GM19468 (cell line): ENCODE measurements around the gene CORO1A.
"Not testable (repeated sequence)": the region's sequence is repeated elsewhere in the genome, so short reads cannot be mapped to it uniquely, and the experiment has no call there.

Experiments used
- ATAC-seq: cut with Tn5 transposase; IDR thresholded peaks from one replicate; pipeline ENCODE4 v1.9.1; 2021; ENCODE audit warnings: mild to moderate bottlenecking, moderate library complexity, moderate number of reproducible peaks; ENCODE audit not compliant: unreplicated experiment; ENCODE audit errors: extremely low read depth

The CORO1A gene

DNA sequence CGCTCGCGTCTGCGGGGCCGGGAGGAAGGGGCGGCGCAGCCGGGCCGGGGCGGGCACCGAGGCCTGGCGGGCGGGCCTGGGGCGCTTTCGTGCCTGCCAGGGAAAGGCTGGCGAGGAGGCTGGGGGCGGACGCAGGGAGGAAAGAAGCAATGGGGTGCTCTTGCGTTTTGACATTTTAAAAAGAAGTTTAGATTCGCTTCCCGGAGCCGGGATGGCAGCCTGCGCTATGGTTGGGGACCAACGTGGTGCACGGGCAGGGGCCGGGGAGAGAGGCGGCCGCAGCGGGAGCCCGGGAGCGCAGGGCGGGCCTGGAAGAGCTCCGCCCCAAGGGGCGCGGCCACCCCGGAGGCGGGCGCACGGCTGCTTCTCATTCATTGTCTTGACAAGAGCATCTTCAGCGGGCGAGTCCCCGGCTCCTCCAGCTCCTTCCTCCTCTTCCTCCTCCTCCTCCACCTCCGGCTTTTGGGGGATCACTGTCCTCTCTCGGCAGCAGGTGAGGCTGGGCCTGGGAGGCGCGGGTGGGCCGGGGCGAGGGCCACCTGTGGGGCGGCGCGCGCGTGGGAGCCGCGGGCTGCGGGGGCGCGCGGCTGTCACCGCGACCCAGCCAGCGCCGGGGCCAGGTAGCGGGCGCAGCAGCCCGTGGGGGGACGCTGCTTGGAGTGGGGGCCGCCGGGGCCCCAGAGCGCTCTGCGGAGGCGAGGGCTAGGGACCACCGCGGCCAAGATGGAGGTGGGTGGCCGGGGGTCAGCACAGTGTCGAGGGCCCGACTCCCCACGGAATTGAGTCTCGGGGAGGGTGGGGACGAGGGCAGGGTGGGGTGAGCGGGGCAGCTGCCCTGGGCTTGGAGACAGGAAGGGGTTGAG, at the start of gene CORO1A:
Gene CORO1A (plus strand): TSS at position 370 of the 863 bp plus-strand sequence. CDS start 1,608 bp downstream, outside the sequence.
- ATAC-seq: no peak

DNA sequence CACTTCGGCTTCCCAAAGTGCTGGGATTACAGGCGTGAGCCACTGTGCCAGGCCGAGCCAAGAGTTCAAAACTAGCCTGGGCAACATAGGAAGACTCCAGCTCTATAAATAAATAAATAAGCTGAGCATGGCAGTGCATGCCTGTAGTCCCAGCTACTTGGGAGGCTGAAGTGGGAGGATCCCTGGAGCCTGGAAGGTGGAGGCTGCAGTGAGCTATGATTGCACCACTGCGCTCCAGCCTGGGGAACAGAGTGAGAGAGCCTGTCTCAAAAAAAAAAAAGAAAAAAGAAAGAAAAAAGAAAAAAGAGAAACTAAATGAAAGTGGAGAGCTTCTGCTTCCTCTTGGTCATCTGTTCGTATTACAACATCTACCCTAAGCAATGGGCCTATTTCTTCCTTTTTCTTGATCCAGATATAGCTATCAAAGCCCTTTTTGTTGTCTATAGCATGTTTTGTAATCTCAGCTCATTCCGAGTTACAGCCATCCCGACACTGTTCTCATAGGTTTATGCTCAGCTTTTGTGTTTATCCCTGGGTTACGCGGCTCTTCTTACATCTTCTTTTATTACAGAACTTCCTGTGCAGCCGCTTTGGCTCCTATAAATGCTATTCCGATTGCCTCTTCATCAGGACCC, 46.3 kb upstream of the CORO1A start:
- no peak for ATAC-seq

DNA sequence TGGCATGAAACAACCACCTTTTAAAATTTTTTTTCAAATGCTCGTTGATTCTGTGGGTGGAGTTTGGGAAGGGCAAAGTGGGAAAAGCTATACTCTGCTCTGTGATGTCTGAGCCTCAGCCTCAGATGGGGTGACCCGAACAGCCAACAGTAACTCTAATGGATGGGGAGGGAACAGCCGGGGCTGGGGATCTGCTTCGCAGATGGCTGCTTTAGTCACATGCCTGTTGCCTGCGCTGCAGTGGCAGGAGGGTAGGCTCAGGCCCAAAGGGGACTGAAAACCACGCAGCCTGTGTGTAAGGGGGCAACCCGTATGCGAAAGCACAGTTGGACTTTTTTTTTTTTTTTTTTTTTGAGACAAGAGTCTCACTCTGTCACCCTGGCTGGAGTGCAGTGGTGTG, 45.5 kb upstream of the CORO1A start:
- ATAC-seq: no peak

DNA sequence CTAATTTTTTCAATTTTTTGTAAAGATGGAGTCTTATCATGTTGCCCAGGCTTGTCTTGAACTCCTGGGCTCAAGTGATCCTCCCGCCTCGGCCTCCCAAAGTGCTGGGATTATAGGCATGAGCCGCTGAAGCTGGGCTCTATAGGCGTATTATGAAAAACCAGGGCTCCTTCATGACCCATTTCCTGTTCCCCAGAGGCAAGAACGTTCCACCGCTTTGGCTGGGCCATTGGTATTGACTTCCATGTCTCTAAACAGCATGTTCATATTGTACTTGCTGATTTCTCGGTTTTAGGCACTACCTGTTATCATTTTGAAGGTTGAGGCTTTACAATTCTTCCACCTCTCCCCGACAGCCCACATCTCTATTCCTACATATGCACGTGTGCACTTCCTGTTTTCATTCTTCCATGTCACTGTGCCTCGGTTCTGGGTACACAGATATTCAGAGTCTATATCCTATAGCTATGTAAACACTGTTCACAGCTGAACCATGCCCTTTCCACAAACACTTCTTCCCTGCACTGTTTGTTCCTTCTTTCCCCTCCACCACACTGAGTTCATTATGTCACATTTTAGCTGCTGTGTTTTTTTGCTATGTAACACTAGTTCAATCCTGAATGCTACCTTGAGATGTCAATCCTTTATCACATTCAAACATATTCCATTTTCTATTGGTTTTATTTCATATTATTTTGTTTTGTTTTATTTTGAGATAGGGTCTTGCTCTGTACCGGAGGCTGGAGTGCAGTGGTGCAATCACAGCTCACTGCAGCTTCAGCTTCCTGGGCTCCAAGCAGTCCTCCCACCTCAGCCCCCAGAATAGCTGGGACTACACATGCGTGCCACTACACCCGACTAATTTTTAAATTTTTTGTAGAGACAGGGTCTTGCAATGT, 43.6 kb upstream of the CORO1A start:
- no peak for ATAC-seq

DNA sequence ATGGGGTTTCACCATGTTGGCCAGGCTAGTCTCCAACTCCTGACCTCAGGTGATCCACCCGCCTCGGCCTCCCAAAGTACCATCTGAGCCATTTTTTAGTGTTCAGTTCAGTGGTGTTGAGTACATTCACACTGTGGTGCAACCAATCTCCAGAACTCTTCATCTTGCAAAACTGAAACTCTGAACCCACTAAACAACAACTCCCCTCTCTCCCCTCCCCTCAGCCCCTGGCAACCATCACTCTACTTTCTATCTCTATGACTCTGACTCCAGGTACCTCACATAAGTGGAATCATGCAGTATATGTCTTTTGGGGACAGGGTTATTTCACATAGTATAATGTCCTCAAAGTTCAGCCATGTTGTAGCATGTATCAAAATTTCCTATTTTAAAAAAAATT, 41.7 kb upstream of the CORO1A start:
- ATAC-seq: no peak

DNA sequence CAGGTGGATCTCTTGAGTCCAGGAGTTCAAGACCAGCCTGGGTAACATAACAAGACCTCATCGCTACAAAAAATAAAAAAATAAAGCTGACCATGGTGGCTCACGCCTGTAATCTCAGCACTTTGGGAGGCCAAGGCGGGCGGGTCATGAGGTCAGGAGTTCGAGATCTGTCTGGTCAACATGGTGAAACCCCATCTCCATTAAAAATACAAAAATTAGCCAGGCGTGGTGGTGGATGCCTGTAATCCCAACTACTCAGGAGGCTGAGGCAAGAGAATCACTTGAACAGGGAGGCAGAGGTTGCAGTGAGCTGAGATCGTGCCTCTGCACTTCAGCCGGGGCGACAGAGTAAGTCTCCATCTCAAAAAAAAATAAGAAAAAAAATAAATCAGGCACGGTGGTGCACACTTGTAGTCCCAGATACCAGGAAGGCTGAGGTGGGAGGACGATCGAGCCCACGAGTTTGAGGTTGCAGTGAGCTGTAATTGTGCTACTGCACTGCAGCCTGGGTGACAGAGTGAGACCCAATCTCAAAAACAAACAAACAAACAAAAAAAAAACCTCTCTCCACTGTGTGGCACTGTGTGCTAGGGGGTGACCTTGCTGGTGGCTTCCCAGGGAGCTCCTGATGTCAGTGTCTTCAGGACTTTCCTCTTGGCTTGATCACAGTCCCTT, 40.6 kb upstream of the CORO1A start:
- no peak for ATAC-seq

DNA sequence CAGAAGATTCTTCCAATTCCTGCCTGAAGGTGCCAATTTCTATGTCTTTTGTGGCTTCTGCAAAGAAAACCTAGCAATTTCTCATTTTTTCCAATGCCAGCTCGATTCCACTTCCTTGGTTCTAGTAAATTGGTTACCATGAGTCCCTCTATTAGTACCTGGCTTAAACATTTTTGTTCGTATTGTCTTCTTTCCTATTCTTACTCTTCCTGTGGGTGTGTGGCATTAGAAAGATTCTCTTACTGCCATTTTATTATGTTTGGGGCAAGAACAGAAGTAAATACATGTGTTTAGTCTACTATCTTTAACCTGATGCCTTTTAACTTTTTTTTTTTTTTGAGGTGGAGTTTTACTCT, 40.1 kb upstream of the CORO1A start:
- ATAC-seq: no peak

DNA sequence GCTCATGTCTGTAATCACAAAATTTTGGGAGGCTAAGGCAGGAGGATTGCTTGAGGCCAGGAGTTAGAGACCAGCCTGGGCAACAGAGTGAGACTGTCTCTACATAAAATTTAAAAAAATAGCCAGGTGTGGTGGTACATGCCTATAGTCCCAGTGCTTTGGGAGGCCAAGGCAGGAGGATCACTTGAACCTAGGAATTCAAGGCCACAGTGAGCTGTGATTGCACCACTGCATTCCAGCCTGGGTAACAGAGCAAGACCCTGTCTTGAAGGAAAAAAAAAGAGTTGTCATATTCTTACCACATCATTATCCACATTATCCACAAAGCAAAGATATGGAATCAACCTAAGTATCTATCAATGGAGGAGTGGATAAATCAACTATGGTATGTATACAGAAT, 39.4 kb upstream of the CORO1A start:
- ATAC-seq: no peak

DNA sequence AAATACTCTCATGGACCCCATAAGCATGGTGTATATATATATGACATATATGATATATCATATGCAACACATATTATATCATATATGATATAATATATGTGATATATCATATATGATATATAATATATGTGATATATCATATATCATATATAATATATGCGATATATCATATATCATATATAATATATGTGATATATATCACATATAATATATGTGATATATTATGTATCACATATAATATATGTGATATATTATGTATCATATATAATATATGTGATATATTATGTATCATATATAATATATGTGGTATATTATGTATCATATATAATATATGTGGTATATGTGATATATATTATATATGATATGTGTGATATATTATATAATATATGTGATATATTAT, 38.5 kb upstream of the CORO1A start:
- ATAC-seq: no peak

DNA sequence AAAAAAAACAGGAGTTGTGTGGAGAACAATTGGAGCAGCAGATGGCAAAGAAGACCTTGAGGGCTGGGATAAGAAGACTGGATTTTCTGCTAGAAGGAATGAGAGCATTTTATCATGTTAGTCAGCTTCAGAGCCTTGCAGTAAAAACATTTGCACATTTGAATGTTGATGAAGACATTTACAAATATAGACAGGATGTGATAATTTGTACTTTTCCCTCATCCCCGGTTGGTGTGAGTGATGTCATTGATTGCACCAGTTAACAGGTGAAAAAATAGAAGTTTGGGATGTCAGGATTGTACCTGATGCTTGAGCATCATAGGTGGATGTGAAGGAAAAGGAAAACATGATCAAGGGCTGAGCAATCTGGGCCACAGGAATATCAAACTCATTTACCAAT, 37.7 kb upstream of the CORO1A start:
- ATAC-seq: no peak

DNA sequence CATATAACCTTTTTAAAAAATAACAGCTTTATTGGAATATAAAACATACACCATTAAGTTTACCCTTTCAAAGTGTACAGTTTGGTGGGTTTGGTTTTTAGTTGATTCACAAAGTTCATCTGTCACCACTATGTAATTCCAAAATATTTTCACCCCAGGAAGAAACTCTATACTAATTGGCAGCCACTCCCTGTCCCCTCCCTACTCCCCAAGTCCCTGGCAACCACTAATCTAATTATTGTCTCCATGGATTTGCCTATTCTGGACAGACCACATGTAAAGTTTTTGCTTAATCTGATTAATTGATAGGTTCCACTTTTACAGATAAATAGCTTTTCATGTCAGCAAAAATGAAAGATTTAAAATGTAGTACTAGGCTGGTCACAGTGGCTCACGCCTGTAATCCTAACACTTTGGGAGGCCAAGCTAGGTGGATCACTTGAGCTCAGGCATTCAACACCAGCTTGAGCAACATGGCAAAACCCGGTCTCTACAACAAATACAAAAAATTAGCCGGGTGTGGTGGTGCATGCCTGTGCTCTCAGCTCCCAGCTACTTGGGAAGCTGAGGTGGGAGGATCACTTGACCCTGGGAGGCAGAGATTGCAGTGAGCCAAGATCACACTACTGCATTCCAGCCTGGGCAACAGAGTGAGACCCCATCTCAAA, 35.4 kb upstream of the CORO1A start:
- ATAC-seq: no peak

DNA sequence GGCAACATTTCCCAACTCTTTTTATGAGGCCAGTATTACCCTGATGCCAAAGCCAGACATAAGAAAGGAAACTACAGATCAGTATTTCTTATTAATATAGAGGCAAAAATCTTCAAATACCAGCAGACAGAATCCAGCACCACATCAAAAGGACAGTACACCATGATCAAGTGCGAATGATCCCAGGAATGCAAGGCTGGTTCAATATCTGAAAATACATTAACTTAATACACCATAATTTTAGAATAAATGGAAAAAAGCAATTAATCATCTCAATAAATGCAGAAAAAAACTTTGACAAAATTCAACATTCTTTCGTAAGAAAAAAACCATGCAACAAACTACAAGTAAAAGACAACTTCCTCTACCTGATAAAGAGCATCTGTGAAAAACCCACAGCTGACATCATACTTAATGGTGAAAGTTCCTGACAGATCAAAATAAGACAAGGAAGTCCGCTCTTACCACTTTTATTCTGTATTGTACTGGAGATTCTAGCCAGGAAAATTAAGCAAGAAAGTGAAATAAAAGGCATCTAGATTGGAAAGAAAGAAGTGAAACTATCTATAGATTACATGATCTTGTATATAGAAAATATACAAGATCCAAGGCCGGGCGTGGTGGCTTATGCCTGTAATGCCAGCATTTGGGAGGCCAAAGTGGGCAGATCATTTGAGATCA, 34.0 kb upstream of the CORO1A start:
- no peak for ATAC-seq

DNA sequence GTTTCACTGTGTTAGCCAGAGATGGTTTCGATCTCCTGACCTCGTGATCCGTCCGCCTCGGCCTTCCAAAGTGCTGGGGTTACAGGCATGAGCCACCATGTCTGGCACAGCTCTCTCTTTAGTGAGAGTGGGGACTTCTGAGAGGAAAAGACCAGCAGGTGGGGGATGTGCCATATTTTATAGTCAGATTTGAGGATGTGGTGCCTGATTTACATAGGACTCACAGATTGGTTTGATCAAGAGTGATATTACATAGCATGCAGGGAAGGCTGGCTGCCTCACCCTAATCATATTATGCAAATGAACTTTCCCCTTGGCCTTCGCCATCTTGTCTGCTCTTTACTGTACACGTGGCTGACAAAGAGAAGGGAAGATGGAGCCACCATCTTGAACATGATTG, 32.3 kb upstream of the CORO1A start:
- ATAC-seq: no peak

DNA sequence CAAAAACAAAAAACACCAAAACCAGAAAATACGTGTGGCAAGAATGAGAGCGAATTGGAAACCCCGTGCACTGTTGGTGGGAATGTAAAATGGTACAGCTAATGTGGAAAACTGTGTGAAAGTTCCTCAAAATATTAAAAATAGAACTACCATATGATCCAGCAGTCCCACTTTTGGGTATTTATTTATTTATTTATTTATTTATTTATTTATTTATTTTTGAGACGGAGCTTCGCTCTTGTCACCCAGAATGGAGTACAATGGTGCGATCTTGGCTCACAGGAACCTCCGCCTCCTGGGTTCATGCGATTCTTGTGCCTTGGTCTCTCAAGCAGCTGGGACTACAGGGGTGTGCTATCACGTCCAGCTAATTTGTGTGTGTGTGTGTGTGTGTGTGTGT, 30.9 kb upstream of the CORO1A start:
- no peak for ATAC-seq

DNA sequence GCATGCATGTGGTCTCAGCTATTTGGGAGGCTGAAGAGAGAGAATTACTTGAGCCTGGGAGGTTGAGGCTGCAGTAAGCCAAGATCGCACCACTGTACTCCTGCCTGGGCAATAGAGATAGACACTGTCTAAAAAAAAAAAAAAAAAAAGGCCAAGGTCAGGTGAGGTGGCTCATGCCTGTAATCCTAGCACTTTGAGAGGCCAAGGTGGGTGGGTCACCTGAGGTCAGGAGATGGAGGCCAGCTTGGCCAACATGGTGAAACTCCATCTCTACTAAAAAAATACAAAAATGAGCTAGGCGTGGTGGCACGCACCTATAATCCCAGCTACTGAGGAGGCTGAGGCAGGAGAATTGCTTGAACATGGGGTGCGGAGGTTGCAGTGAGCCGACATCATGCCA, 28.2 kb upstream of the CORO1A start:
- ATAC-seq: no peak

DNA sequence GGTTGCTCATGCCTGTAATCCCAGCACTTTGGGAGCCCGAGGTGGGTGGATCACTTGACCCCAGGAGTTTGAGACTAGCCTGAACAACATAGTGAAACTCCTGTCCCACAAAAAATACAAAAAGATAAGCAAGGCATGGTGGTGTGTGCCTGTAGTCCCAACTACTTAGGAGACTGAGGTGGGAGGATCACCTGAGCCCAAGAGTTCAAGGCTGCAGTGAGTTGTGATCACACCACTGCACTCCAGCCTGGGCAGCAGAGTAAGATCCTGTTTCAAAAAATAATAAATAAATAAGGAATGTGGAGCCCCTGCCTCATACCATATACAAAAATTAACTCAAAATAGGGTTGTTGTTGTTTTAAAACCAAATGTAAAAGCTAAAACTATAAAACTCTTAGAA, 26.2 kb upstream of the CORO1A start:
- no peak for ATAC-seq

DNA sequence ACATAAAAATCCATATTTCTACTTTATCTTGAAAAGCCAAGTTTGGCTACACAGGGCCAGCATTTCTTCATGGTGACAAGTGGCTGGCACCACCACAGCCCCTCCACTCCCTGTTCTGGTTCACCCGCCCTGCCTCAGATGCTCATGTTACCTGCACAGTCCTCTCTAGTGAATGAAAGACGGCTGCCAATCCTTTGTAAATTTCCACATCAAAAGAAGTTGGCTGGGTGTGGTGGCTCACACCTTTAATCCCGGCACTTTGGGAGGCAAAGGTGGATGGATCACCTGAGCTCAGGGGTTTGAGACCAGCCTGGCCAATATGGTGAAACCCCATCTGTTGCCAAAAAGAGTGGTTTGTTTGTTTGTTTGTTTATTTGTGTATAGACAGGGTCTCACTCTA, 19.9 kb upstream of the CORO1A start:
- ATAC-seq: no peak

DNA sequence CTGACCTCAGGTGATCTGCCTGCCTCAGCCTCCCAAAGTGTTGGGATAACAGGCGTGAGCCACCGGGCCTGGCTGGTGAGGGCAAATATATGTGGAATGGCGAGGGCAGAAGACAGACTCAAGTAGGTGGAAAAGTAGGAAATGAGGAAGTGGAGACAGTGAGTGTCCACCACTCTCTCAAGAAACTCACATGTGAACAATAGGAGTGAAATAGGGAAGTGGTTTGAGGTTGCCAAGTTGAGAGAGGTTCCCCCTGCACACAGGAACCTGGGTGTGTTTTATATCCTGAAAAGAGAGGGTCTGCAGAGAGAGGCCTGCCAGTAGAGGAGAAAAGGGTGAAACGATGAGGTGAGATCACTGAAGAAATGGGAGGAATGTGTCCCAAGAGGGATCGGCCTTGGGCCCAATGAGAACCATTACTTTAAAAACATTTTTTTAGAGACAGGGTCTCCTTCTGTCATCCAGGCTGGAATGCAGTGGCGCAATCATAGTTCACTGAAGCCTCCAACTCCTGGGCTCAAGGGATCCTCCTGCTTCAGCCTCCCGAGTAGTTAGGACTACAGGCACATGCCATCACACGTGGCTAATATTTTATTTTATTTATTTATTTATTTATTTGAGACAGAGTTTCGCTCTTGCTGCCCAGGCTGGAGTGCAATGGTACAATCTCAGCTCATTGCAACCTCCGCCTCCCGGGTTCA, 17.1 kb upstream of the CORO1A start:
- ATAC-seq: no peak

DNA sequence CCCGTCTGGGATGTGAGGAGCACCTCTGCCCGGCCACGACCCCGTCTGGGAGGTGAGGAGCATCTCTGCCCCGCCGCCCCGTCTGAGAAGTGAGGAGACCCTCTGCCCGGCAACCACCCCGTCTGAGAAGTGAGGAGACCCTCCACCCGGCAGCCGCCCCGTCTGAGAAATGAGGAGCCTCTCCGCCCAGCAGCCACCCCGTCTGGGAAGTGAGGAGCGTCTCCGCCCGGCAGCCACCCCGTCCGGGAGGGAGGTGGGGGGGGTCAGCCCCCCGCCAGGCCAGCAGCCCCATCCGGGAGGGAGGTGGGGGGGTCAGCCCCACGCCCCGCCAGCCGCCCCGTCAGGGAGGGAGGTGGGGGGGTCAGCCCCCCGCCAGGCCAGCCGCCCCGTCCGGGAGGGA, 14.7 kb upstream of the CORO1A start:
- not testable (repeated sequence) for ATAC-seq
